Measurements from ENCODE around the gene NHSL1.
A peak's percentile ranks its signal among the peaks of the same experiment; 100 is the strongest.

Gene NHSL1

DNA sequence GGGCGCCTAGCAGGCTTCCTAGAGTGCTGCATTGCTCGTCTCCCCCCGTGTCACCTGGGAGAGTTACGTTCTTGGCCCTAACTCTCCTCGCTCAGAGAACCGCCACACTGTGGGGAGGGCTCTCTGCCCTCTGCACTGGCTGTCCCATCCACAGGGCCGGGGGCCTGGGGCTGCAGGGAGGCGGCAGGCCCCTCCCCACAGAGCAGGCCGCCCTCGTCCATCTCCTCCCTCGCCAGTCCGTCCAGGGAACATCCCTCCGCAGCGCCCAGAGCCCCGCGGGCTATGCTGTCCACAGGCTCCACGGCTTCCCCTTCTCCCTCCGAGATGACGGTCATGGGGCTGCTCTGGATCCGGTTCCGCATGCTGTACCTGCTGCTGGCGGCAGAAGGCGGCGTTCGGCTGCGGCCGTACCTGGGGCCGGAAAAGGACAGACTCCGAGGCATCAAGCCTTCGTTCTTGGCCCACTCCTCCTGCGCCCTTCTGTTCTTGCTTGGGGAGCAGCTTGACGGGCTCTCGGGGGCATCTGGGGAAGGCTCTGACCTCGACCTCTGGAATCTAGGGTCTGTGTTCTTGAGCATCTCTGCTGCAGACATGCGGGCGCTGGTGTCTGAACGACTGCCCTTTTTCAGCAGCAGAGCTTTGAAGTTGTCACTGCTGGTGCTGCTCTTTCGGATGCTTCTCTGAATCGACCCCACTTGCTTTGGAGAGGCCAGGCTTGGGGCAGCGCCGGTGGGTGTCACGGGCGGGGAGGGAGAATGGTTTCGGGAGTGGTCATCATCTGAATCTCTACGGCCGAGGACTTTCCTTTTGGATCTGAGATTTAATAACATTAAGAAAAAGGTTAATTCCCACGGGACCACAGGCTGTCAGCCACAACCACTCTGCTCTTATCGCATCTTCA lies 75.0 kb downstream of the NHSL1 start:
- no peak for DNase-seq

DNA sequence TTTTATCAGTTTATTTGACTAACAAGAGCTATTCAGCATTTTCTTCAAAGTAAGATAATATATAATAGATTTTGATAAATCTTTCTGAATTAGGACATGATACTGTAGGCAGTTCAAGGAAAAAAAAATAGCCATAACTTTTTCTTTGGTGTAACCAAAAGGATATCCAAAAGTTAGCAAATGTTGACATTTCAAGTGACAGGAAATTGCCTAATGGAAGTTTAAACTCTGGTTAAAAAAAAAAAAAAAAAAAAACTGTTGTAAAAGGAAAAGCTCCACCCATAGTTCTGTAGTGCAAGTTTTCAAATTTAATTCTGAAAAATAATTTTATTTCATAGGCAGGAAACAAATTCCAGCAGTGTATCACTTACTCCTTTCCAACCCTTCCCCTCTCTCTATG lies 76.4 kb downstream of the NHSL1 start:
- no peak for DNase-seq

DNA sequence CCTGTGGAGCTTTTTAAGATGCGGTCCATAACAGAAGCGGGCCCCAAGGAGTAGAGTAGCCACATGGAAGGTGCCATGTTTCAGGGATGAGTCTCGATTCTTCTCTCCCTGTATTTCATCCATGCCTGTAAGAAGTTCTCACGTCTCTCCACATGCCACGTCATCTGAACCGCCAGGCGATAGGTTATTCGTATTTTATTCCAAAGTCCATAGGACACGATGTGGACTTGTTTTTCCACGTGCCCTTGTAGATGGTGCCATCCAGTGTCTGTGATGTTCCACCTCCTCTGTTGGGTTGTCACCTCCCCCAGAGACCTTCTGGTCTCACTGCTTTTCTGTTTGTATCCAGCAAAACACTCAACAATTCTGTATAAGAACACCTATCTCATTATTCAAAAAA lies 77.7 kb downstream of the NHSL1 start:
- no peak for DNase-seq

DNA sequence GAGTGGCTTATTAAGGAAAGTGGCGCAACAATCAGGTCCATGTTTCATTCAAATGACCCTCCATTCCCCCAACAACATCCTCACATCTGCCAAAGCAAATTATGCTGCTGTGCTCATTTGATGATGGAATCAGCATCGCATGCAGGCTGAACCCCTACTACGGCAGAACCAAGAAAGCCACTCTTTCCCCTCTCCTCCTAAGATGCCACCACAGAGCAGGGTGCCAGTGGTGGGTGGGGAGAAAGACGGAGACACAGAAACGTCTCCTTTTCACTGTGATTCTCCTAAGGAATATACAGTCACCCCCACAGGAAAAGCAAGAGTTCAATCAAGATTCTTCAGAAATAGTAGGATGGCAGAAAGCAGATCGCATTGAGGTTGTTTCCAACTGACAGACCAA lies 78.2 kb downstream of the NHSL1 start:
- DNase-seq, result no peak

DNA sequence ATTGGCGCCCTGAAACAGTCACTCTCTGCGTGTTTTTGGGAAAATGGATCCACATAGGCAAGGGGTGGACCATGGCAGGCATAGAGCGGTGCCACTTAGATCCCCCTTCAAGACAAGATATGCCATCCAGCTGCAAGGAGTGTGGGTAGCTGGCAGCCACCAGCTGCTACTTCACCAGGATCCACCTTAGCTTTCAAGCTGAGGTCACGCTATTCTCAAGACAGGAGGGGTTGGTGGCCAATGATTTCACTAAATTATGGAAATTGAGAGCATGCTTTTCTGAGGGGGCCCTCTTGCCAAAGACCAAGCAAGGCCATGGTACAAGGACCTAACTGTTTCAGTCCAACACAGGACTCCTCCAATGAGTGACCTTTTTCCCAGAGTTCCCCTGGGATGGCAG lies 78.9 kb downstream of the NHSL1 start:
- DNase-seq, result no peak

DNA sequence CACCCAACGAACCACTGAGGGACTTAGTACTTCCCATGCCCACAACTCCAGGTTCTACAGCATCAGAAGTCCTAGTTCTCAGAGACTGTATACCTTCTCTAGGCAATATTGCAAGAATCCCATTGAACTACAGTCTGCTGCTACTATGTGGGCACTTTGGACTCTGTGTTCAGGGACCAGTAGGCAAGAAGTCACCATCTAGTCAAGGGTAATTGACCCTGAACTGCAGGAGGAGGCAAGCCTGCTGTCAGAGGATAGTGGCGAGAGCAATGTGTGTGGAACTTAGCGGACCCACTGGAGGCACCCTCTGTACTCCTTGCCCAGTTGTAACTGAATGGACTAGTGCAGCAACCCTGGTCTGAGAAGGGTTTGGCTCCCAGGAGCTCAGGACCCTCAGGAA lies 79.5 kb downstream of the NHSL1 start:
- no peak for DNase-seq

DNA sequence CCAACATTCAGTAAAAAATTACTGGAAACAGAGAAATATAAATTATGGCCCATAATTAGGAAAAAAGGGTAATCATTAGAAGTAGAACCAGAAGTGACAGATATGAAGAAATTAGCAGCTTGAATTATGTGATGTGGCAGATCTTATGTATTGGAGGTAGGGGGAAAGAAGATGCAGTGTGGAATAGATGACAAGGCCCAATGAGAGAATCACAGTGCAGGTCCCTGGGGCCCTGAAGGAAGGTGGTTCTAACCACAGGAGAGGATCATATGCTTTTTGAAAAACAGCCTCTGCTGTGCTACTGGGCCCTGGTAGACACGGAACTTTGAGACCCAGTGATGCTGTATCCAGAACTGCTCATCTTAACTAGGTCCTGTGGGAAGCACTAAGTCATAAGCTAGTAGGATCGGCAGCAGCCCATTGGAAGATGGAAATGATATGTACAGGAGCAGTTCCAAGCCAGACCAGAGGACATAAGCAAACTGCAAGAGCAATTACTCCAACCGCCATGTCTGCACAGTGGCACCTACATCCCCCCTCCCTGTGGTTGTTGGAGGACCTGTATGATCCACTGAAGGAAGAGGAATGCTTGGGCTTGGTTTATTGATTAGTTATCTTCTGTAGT lies 81.1 kb downstream of the NHSL1 start:
- no peak for DNase-seq

DNA sequence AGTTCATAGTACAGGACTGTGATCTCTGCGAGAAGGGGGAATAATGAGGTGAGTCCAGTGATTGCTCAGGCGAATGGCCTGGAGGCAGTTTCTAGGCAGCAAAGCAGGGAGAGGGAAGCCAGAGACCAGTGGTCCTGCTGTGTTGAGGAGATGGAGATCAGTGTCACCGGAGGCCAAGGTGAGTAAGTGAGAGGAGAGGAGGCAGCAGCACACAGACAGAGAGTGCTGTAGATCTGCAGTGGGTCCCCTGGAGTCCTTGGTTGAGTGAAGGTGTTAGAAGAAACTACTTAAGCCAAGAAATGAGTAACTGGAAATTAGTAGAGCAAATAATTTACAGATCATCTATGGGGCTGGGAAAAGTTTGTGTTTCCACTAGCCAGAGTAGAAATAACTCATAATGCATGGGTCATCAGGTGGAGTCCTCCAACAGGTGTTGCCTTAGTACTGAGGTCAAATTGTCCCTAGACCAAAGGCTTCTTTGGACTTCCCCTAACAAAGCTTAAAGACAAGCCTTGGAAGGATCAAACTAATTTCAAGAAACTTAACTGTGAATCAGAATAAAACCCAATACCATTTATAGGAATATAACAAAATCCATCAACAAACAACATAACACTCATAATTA lies 81.7 kb downstream of the NHSL1 start:
- no peak for DNase-seq

DNA sequence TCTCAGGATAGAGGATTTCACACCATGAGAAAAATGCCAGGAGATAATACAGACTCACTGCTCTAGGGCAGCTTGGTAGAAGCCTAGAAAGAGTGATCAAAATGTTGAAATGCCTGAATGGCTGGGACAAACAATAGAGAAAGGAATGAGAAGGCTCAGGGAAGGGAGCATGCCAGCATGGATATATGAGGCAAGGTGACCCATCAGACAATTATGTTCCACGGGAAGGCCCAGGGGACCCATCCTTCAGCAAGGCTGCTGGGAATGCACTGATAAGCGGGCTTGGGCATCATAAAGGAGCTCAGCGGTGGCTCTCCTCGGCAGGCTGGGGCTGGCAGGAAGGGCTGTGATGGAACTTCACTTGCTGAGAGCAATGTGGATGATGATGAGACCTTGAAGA lies 83.1 kb downstream of the NHSL1 start:
- DNase-seq, result no peak

DNA sequence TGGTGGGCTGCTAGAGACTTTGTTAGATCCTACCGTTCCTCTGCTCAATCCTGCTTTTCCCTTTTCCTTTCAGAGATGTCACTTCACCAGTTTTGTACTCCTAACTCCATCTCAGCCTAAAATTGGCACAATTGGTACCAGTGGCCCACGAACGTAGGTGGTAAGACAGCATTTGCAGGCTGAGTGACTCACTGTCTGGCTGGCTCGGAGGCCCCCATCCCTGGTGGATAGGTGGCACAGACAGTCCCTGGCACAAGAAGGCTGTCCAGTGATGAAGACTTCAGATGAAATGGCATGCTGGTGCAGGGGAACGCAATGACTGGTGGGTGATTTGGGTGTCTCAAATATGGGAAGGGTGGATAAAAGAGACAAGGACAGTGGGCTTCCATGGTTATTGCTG lies 84.2 kb downstream of the NHSL1 start:
- DNase-seq, result no peak

DNA sequence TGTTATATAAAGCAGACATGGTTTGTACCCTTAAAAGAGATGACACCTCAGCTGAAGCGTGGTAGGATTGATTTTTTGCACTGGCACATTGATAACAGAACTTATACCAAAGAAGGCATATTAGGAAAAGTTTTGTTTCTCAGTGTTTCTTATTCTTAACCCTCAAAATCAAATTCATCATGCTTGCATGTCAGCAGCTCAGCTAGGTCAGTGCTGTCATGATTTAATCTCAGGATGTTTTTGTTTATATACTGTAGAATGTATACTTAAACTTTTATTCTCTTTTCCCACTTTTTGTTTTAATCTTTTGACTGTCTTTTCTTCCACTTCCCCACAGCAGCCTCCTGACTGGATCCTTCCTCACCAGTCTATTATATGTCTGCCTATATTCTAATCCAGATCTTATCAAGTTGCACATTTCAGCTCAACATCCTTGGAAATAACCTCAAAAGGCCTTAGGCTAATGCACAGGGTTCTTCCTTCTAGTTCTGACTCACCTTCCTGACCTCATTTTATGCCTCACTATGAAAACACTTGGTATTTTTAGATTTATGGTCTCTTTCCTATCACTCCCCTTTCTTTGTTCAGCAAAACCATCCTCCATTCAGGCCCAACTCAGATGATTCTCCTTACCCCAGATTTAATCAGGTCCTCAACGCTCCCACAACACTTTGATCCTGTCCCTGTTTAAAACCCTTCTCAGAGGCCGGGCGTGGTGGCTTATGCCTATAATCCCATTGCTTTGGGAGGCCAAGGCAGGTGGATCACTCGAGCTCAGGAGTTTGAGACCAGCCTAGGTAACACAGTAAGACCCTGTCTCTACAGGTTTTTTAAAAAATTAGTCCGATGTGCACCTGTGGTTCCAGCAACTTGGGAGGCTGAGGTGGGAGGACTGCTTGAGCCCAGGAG lies 88.1 kb downstream of the NHSL1 start:
- DNase-seq, result no peak

DNA sequence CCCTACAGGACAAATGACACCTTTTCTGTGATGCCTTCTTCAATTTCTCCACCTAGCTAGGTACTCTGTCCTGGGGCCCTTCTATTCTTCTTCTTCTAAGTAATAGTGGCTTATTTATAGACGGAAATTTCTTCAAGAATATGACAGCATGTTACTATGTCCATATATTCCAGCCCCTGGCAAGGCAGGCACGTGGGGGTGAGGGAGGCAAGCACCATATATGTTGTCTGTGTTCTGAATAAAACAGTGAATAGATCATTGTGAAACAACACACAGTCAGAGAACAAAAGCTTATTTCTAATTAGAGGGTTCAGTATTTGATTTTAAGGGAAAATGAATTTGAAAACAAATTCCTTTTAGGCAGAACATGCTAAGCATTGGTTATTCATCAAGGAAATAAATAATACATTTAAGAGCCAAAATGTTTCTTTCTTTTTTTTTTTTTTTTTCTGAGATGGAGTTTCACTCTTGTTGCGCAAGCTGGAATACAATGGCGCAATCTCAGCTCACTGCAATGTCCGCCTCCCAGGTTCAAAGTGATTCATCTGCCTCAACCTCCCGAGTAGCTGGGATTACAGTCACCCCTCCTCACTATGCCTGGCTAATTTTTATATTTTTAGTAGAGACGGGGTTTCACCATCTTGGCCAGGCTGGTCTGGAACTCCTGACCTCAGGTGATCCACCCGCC lies 89.1 kb downstream of the NHSL1 start:
- DNase-seq, result no peak

DNA sequence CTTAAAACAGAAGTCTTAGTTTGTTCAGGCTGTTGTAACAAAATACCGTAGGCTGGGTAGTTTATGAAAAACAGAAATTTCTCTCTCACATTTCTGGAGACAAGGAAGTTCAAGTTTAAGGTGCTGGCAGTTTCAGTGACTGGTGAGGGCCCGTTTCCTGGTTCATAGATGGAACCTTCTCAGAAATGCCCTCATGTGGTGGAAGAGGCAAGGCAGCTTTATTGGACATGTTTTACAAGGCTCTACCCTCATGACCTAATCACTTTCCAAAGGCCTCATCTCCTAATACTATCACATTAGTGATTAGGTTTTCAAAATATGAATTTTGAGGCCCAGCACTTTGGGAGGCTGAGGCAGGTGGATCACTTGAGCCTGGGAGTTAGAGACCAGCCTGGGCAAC lies 92.9 kb downstream of the NHSL1 start:
- no peak for DNase-seq

DNA sequence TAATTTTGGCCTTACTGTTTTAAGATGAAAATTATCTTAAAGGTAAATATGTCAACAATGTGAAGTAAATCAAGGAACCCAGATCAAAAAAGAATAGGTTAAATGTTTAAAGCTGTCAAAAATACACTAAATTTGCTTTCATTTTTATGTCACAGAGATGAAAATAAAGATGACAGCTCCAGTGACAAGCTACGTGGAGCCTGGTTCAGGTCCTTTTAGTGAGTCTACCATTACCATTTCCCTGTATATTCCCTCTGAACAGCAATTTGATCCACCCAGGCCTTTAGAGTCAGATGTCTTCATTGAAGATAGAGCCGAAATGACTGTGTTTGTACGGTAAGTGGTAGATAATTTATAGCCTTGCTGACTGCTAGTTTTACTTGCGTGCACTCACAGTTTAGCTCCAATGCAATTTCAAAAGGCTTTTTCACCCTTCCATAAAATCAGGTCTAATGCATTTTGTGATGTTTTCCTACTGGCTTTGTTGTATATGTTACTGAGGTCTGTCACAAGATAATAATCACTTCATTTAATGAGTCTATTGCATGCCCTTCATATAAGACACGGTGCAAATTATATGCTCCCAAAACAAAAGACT lies 93.4 kb downstream of the NHSL1 start:
- no peak for DNase-seq

DNA sequence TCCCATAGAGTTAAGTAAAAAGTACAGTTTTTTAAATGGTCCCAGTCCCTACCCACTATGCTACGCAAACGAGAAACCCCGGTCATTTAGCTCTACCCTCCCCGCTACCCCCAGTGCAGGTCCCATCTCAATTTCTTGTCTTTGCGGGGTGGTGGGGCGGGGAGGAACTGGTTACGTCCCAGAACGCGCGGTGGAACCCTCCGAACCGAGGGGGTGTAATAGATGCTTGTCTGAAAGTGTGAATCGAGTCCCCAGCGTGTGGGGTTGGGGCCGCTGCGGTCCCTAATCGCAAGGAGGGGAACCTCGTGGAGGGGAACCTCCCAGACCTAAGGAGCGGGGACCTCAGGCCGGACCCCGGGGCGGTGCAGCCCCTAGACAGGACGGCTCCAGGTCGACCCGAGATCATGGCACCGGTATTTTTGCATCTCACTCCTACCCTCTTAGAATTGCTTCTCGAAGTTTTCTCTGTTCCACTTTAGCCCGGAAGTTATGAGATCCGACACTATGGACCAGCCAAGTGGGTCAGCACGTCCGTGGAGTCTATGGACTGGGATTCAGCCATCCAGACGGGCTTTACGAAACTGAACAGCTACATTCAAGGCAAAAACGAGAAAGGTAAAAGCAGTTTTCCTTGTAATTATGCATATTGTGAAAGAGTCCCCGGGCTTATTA lies 94.5 kb downstream of the NHSL1 start:
- peak in 3 of 4 experiments; percentile 11 to 34 (median 17) for DNase-seq

DNA sequence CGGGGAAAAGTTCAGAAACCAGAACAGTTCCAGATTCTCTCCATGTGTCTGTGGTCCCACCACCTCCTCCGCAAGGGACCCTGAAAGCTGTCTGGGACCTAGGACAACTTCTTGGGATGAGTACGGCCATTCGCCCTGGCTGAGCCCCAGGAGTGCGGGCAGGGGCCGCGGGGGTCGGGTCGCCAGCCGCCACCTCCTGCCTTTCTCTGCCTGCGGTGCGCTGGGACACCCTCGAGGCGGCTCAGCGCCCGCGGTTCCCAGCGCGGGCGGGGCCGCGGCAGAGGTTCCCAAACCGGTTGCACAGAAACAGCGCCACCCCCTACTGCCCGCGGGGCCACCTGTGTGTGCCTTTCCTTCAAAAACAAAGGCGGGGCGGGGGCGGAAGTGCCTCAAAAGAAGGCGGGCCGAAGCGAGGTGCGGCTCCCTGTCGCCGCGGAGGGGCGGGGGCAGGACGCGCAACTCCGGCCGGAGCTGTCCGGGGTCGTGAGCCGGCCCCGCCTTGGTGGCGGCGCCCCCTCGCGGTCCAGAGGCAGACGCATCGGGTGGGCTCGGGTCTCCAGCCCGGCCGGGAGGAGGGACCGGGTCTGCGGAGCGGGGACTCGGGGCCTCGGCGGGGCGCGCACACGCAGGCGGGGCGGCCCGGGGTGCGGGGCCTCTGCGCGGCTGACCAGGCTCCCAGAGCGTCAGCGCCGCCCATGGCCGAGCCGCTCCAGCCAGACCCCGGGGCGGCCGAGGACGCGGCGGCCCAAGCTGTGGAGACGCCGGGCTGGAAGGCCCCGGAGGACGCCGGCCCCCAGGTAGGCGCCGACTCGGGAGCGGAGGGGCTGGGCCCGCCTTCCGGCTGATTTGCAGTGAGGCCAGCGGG lies 95.3 kb downstream of the NHSL1 start, which contains the start of gene HEBP2:
Gene HEBP2 (plus strand): TSS at position 423 of the 865 bp plus-strand sequence. CDS start 273 bp downstream, at position 696.
- peak; percentile 50 to 91 (median 75) for DNase-seq

DNA sequence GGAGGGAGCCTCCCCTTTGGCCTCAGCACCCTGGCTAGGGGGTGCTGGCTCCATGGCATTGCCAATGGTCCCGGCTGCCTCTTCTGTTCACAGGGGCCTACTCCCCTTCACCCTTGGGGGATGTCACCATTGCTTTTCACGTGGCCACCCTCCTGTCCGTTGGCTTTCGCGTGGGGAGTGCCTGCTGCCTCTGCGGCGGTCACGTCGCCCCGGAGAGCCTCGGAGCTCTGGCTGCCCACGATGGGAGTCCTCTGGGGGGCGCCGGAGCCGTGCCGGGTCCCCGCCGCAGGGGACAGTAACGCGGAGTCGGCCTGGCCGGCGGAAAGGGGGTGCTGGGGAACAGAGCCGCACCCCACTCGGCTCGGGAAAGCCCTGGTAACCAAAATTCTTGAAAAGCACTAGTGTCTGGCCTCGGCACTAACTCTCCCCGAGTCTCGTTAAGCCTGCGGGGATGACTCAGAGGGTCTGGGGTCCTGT lies 95.9 kb downstream of the NHSL1 start:
- peak in 2 of 4 experiments; percentile 4 to 41 for DNase-seq

DNA sequence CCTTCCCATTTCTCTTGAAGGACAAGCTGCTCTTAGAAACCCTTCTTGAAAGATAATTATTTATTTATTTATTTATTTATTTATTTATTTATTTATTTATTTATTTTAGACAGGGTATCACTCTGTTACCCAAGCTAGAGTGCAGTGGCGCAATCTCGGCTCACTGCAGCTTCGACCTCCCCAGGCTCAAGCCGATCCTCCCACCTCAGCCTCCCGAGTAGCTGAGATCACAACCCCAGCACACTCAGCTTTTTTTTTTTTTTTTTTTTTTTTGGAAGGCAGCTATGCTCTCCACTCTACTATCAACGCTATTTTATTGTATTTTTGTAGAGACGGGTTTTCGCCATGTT lies 96.5 kb downstream of the NHSL1 start:
- no peak for DNase-seq

DNA sequence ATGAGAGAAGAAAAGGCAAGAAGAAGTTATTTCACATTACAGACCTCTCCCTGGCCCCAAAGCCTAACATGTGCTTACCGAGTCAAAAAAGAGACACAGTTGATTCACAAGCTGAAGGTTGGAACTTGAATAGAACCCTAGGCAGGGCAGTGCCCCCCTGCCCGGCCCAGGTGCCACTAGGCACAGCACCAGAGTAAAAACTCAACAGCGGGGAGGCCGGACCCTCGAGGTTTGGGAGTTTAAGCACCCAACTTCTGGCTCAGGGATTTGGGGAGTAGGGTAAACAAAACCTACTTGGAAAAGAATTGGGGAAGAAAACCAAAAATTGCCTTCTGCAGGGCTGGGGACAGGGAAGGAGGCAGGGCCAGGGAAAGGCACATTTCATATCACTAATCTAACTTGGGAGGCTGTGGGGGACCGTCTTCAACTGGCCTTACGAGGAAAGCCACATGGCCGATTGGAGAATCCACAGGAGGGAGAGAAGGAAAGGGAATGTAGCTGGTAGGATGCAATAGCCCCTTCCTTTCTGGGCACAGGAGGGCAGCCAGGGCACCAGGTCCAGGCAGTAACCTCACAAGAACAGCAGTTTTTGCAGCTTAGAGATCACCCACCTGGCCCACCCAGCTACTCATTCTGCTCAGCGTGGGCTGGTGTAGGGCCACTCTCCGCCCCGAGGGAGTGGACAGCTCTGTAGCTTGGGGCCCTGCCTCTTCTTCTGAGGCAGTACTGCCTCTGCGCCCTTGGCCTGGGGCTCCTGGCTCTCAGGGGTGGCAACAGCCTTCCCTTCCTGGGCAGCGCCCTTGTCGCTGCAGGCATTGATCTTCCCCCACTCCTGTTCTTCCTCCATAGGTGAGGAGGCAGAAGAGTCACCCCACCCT lies 97.1 kb downstream of the NHSL1 start:
- DNase-seq, result no peak

Data from activated naive CD4-positive, alpha-beta T cell (primary cell).